SJCRH30 (cell line): ENCODE data around the gene CSNK1G1. TPM values are rescaled to one million over a fixed set of nuclear protein-coding genes. Genes with fewer than 3 reads are reported as not detected.

Experiments
- DNase-seq, 2 experiments: peaks; one replicate each; pipeline ENCODE4 v3.0.0-alpha.2; 2015 to 2020
- H3K27ac ChIP-seq: fragments of 250-450 bp; sonication (Bioruptor Pico); 2 replicates; pipeline ENCODE4 v1.5.1; 2020; ENCODE audit warnings: mild to moderate bottlenecking, moderate library complexity
- H3K27me3 ChIP-seq: fragments of 250-450 bp; sonication (Bioruptor Pico); 2 replicates; pipeline ENCODE4 v1.5.1; 2020; ENCODE audit warnings: mild to moderate bottlenecking, moderate library complexity
- H3K36me3 ChIP-seq: fragments of 250-450 bp; sonication (Bioruptor Pico); 2 replicates; pipeline ENCODE4 v1.5.1; 2020; ENCODE audit warnings: mild to moderate bottlenecking, moderate library complexity
- H3K4me1 ChIP-seq: fragments of 250-450 bp; sonication (Bioruptor Pico); 2 replicates; pipeline ENCODE4 v1.5.1; 2020; ENCODE audit warnings: mild to moderate bottlenecking, moderate library complexity
- H3K4me3 ChIP-seq: fragments of 250-450 bp; sonication (Bioruptor Pico); 2 replicates; pipeline ENCODE4 v1.5.1; 2020; ENCODE audit warnings: mild to moderate bottlenecking, moderate library complexity
- H3K9me3 ChIP-seq: fragments of 250-450 bp; sonication (Bioruptor Pico); replicated peaks from 2 replicates; pipeline ENCODE4 v1.5.1; 2020; ENCODE audit warnings: mild to moderate bottlenecking, moderate library complexity
- total RNA-seq: library from RNA; depleted of rRNA; stranded (reverse); fragments of >200 nt; shearing (Covaris generic); gene quantifications from 2 replicates; pipeline ENCODE4 v1.2.3, GENCODE V29; 2014

CSNK1G1 gene
- total RNA-seq, 1 experiment from 2014 or later = 20.3 TPM

DNA sequence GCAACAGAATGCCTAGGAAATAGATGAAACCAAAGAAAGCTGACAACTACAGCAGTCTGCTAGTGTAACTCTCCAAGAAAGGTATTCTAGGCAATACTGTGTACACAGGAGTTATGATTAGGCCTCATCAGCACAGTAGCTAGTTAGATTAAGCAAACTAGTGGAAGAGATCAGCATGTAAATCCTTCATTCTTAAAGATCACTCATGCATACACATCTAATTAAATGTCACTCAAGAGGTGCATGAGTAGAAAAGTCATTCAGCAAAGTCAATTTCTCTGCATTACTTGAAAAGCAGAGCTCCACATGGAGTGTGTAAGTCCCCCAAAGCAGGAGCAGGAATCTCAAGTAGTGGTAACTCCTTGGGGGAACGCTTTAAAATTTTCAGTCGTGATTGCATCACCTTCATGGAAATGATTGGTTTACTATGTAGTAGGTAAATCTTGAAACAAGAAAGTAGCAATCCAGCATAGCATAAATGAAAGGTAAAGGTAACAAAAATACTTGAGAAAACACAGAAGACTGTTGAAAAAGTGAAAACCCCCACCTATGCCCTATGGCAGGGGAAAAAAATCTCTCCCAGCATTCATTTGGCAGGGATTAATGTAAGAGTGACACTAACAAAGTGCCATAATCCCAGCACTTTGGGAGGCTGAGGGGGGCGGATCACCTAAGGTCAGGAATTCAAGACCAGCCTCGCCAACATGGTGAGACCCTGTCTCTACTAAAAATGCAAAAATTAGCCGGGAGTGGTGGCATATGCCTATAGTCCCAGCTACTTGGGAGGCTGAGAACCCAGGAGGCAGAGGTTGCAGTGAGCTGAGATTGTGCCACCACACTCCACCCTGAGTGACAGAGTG is 163.8 kb downstream of the CSNK1G1 start:
- no peaks in the 10 kb centered on the region for H3K9me3 ChIP-seq
- H3K27ac ChIP-seq = no peak overlapping the region
- H3K4me3 ChIP-seq = no peak overlapping the region
- no peak for DNase-seq
- H3K36me3 ChIP-seq = peaks cover 14% of the 10 kb centered on the region
- H3K4me1 ChIP-seq = no peaks in the 10 kb centered on the region
- H3K27me3 ChIP-seq = no peaks in the 10 kb centered on the region

- no peaks in the 10 kb centered on the region for H3K27me3 ChIP-seq
- H3K36me3 ChIP-seq = peaks cover 8% of the 10 kb centered on the region; the same call in 1 of the 2 replicates
- no peak overlapping the region for H3K4me3 ChIP-seq
- no peak overlapping the region for H3K27ac ChIP-seq
- no peaks in the 10 kb centered on the region for H3K9me3 ChIP-seq
- H3K4me1 ChIP-seq = no peaks in the 10 kb centered on the region
- DNase-seq = no peak
Observed at GRCh38 chr15:64187396-64188191, 168.4 kb downstream of the CSNK1G1 start.

DNA sequence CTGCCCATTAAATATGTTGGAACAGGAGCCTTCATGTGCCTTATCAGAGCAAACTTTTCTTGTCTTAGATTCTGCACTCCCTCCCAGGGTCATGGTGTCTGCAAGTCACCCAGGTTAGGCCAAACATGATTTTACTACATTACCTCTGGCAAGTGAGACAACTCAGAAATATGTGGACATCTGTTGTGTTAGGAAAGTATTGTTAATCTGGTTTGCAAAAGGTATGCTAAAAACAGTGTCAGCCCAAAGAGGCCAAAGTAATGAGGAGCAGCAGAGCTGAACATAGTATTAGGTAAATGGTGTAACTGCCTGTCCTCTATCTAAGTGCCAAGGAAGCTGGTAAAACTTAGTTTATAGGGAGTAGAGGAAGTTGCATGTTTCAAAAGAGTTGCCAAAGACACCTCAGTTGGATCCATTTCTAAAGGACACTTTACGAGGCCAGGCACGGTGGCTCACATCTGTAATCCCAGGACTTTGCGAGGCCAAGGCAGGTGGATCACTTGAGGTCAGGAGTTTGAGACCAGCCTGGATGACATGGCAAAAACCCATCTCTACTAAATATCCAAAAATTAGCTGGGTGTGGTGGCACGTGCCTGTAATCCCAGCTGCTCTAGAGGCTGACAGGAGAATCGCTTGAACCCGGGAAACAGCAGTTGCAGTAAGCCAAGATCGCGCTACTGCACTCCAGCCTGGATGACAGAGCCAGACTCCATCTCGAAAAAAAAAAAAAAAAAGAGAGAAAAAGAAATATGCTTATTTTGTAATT is 170.6 kb downstream of the CSNK1G1 start:
- no peak overlapping the region for H3K27ac ChIP-seq
- H3K4me3 ChIP-seq = no peak overlapping the region
- no peak for DNase-seq
- H3K9me3 ChIP-seq = no peaks in the 10 kb centered on the region
- no peaks in the 10 kb centered on the region for H3K4me1 ChIP-seq
- peaks cover 8% of the 10 kb centered on the region; the same call in 1 of the 2 replicates for H3K36me3 ChIP-seq
- H3K27me3 ChIP-seq = no peaks in the 10 kb centered on the region

DNA sequence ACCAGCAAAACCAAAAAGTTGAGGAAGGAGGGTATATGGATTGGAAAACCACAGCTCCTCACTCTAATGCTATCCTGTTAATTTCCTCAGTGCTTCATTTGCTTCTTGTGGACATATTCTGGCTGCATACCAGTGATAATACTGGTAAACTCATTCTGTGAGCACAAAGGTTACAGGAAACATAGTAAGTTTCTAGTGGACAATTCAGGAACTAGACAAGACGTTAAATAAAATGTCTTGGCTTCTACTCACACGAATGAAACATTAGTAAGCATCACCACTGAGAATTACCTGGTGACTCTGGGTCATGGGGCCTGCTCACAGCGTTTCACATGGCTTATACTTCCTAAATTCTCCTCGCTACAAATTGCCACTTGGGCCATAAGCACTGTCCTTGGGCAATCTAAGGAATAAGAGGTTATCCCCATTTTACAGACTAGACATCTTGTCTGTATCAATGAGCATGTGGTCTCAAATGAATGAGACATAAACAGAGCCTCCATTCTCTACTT is 173.1 kb downstream of the CSNK1G1 start:
- no peak for DNase-seq
- peaks cover 4% of the 10 kb centered on the region; the same call in 1 of the 2 replicates for H3K36me3 ChIP-seq

GRCh38 chr15:64180235-64180824 is 175.6 kb downstream of the CSNK1G1 start:
- Histone ChIP-seq H3K27me3 (no peaks in the 10 kb centered on the region), H3K36me3 (no peaks in the 10 kb centered on the region; the same call in 1 of the 2 replicates), H3K9me3 (no peaks in the 10 kb centered on the region), H3K4me1 (no peaks in the 10 kb centered on the region), H3K27ac (no peak overlapping the region), H3K4me3 (no peak overlapping the region)
- DNase-seq = no peak

More for the DNA sequence above, 173.1 kb downstream of the CSNK1G1 start:
- no peaks in the 10 kb centered on the region for H3K9me3 ChIP-seq
- no peak overlapping the region for H3K27ac ChIP-seq
- no peaks in the 10 kb centered on the region for H3K27me3 ChIP-seq
- no peak overlapping the region for H3K4me3 ChIP-seq
- H3K4me1 ChIP-seq = no peaks in the 10 kb centered on the region

GRCh38 chr15:64166102-64166890 is 189.7 kb downstream of the CSNK1G1 start:
- H3K27me3 ChIP-seq = no peaks in the 10 kb centered on the region
- H3K27ac ChIP-seq = no peak overlapping the region
- H3K36me3 ChIP-seq = peaks cover 5% of the 10 kb centered on the region
- no peaks in the 10 kb centered on the region for H3K9me3 ChIP-seq
- H3K4me3 ChIP-seq = no peak overlapping the region
- no peak for DNase-seq
- peaks cover 5% of the 10 kb centered on the region; the same call in 1 of the 2 replicates for H3K4me1 ChIP-seq

DNA sequence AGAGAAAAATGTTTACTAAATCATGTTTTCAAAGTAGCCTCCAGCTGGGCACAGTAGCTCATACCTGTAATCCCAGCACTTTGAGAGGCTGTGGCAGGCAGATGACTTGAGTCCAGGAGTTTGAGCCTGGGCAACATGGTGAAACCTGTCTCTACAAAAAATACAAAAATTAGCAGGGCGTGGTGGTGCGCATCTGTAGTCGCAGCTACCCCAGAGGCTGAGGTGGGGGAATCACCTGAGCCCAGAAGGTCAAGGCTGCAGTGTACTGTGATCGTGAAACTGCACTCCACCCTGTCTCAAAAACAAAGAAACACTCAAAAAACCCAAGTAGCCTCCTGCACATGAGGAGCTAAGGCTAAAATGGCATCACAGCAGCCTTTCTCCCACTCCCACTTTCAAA is 191.5 kb downstream of the CSNK1G1 start:
- H3K9me3 ChIP-seq = no peaks in the 10 kb centered on the region
- no peak overlapping the region for H3K4me3 ChIP-seq
- peaks cover 23% of the 10 kb centered on the region for H3K36me3 ChIP-seq
- no peaks in the 10 kb centered on the region for H3K27me3 ChIP-seq
- H3K4me1 ChIP-seq = peaks cover 5% of the 10 kb centered on the region; the same call in 1 of the 2 replicates
- no peak for DNase-seq
- no peak overlapping the region for H3K27ac ChIP-seq

- peaks cover 5% of the 10 kb centered on the region; the same call in 1 of the 2 replicates for H3K4me1 ChIP-seq
- peak; percentile 42 to 63 for DNase-seq
Observed at GRCh38 chr15:64163659-64164362, 192.2 kb downstream of the CSNK1G1 start.

GRCh38 chr15:64162869-64163658 is 192.9 kb downstream of the CSNK1G1 start, which contains the start of gene PPIB:
Gene PPIB, minus strand, starts transcription at chr15:64163022. Its CDS starts 36 bp downstream, at chr15:64162986.
- peak; percentile 97 to 98 for DNase-seq
- H3K36me3 ChIP-seq = peaks cover 37% of the 10 kb centered on the region
- H3K27ac ChIP-seq = peak within 1 kb of the TSS; percentile 63
- peak within 1 kb of the TSS; percentile 87 for H3K4me3 ChIP-seq
- no peaks in the 10 kb centered on the region for H3K9me3 ChIP-seq
- no peaks in the 10 kb centered on the region for H3K27me3 ChIP-seq
- H3K4me1 ChIP-seq = peaks cover 5% of the 10 kb centered on the region; the same call in 1 of the 2 replicates

More at GRCh38 chr15:64163659-64164362, 192.2 kb downstream of the CSNK1G1 start:
- no peaks in the 10 kb centered on the region for H3K9me3 ChIP-seq
- peak overlapping the region; percentile 21 for H3K27ac ChIP-seq
- peaks cover 29% of the 10 kb centered on the region for H3K36me3 ChIP-seq
- H3K4me3 ChIP-seq = peak overlapping the region; percentile 87
- H3K27me3 ChIP-seq = no peaks in the 10 kb centered on the region

- Histone ChIP-seq H3K4me1 (peaks cover 5% of the 10 kb centered on the region; the same call in 1 of the 2 replicates), H3K27ac (peak overlapping the region; percentile 63), H3K36me3 (peaks cover 43% of the 10 kb centered on the region), H3K4me3 (peak overlapping the region; percentile 87), H3K27me3 (no peaks in the 10 kb centered on the region), H3K9me3 (no peaks in the 10 kb centered on the region)
- no peak for DNase-seq
Observed at GRCh38 chr15:64162478-64162868, 193.5 kb downstream of the CSNK1G1 start.

DNA sequence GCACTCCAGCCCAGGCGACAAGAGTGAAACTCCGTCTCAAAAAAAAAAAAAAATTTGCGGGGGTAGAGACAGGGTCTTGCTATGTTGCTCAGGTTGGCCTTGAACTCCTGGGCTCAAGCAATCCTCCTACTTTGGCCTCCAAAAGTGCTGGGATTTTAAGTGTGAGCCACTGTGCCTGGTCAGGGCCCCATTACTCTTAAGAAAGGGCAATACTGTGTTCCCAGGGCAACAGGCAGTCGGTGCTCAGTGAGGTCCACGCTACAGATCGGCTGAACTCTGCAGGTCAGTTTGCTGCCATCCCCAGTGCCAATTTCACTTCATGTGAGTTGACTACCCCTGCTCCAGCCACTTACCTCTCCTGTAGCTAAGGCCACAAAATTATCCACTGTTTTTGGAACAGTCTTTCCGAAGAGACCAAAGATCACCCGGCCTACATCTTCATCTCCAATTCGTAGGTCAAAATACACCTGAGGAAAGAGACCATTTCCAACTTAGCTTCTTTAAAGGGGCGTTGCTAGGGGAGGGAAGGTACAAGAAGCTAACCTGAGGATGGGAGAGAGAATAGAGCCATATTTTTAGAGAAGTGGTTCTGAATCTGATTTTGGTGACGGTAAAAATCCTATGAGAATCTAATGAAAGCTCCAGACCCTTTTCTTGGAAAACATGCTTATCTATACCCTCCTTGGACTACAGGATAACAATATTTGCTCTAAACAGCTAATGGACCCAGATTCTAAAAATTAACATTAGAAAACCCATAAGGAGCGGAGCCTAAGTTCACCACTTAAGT is 194.1 kb downstream of the CSNK1G1 start:
- Histone ChIP-seq H3K4me1 (peaks cover 5% of the 10 kb centered on the region; the same call in 1 of the 2 replicates), H3K27ac (peak overlapping the region; percentile 63), H3K27me3 (no peaks in the 10 kb centered on the region), H3K9me3 (no peaks in the 10 kb centered on the region), H3K36me3 (peaks cover 49% of the 10 kb centered on the region), H3K4me3 (peak overlapping the region; percentile 87)
- DNase-seq = no peak
